K562 (cell line): Measurements from ENCODE around the gene THADA. TPM values are rescaled to one million over a fixed set of nuclear protein-coding genes. Genes with fewer than 3 reads are reported as not detected.

Source experiments
- CBFA2T3 ChIP-seq: fragments of 450-650 bp; IDR thresholded peaks from 2 replicates; pipeline ENCODE4 v1.6.1; 2017
- CBX5 ChIP-seq: IDR thresholded peaks from 2 replicates; pipeline ENCODE4 v1.6.1; 2014; ENCODE audit warnings: low read depth, borderline replicate concordance
- CC2D1A ChIP-seq: fragments of 450-650 bp; IDR thresholded peaks from 2 replicates; pipeline ENCODE4 v1.6.1; 2017; ENCODE audit warnings: mild to moderate bottlenecking
- ETS2 ChIP-seq: IDR thresholded peaks from 2 replicates; pipeline ENCODE4 v1.6.1; 2016; ENCODE audit warnings: borderline replicate concordance, missing genetic modification characterization, mild to moderate bottlenecking, moderate library complexity, missing compliant biosample characterization; ENCODE audit not compliant: poor library complexity, severe bottlenecking
- FOXP1 ChIP-seq: sonication (generic); formaldehyde crosslinking; IDR thresholded peaks from 2 replicates; pipeline ENCODE4 v1.8.0; 2022; ENCODE audit warnings: mild to moderate bottlenecking, missing genetic modification reagents
- HMBOX1 ChIP-seq: sonication (generic); IDR thresholded peaks from 2 replicates; pipeline ENCODE4 v1.6.1; 2016
- L3MBTL2 ChIP-seq: fragments of 450-650 bp; IDR thresholded peaks from 2 replicates; pipeline ENCODE4 v1.6.1; 2016; ENCODE audit warnings: mild to moderate bottlenecking, moderate library complexity
- MGA ChIP-seq: fragments of 450-650 bp; IDR thresholded peaks from 2 replicates; pipeline ENCODE4 v1.6.1; 2016; ENCODE audit warnings: mild to moderate bottlenecking, moderate library complexity
- NBN ChIP-seq: fragments of 450-650 bp; IDR thresholded peaks from 2 replicates; pipeline ENCODE4 v1.6.1; 2016; ENCODE audit warnings: low read depth, mild to moderate bottlenecking
- PRDM10 ChIP-seq: fragments of 450-650 bp; IDR thresholded peaks from 2 replicates; pipeline ENCODE4 v1.6.1; 2018; ENCODE audit not compliant: partially characterized antibody
- ZBTB43 ChIP-seq: sonication (generic); formaldehyde crosslinking; IDR thresholded peaks from 2 replicates; pipeline ENCODE4 v1.8.0; 2023; ENCODE audit warnings: mild to moderate bottlenecking, missing genetic modification reagents
- polyA plus RNA-seq, 8 experiments: library from polyadenylated mRNA; depleted of rRNA in 4 of 8; stranded (reverse) in 5 of 8; unstranded in 3 of 8; fragments of >200 nt; fragmentation: Nextera tagmentation in 2 of 8; fragmentation: Illumina TruSeq in 1 of 8; extraction: Ambion mirVana in 2 of 8; extraction: Trizol in 1 of 8; gene quantifications; 2 replicates each; pipeline versions ENCODE4 v1.2.1 to v1.2.3, GENCODE V29; 2011 to 2014; ENCODE audit warnings: inconsistent platforms in 1 of 8, missing spikeins in 1 of 8
- total RNA-seq, 7 experiments: library from RNA; depleted of rRNA in 6 of 7; stranded (reverse); fragments of >200 nt in 6 of 7; fragmentation: Illumina TruSeq in 2 of 7; extraction: Trizol in 2 of 7; gene quantifications; 2 replicates each; pipeline versions ENCODE4 v1.2.1 to v1.2.3, GENCODE V29; 2011 to 2021; ENCODE audit warnings: low replicate concordance in 1 of 7

The THADA gene
- total and polyA plus RNA-seq, 9 of the 15 experiments (the other 6 are each of a cell fraction or from before 2014, with no cell fraction given), result 17.8 to 34.7 (median 31.9) TPM

DNA sequence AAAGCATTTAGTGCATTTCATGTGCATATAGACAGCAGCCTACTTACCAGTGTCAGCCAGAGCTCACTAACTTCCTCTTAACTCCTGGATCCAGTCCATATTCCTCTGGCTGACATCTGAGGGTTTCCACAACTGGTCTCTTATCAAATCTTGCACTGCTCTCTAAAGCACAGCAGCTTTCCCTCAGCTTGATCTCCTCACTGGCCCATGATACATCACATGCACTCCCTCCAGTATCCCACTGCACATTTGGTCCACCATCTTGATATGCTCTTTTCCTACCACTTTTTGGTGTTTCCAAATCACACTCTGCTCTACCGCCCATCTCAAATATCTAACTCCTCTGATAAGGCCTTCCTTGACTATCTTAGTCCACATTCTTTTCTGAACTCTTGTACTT lies 264.4 kb downstream of the THADA start (continued):
- TF ChIP-seq MGA, result 0 out of 2 replicates have a peak, but pooled peaks have one; percentile 18
- peak; percentile 16; the same call in 1 of the 2 replicates for TF ChIP-seq CBX5
- TF ChIP-seq PRDM10, result no peak
- peak; percentile 94 for TF ChIP-seq HMBOX1
- TF ChIP-seq CBFA2T3, result peak; percentile 86
- peak; percentile 30; the same call in 1 of the 2 replicates for TF ChIP-seq CC2D1A
- TF ChIP-seq ZBTB43, result no peak
- peak; percentile 64; the same call in 1 of the 2 replicates for TF ChIP-seq L3MBTL2
- TF ChIP-seq FOXP1 (CRISPR knock-in tag), result no peak
- no peak for TF ChIP-seq ETS2
- peak; percentile 80; the same call in 1 of the 2 replicates for TF ChIP-seq NBN
